Parathyroid adenoma (tissue), 2 donors: ENCODE data around the gene C11orf52.

Experiments used
- H2AFZ ChIP-seq: fragments of 300-600 bp; sonication (generic); one replicate; pipeline ENCODE4 v1.7.0; 2017; ENCODE audit warnings: antibody characterized with exemption, mild to moderate bottlenecking
- H3K27ac ChIP-seq: fragments of 300-600 bp; sonication (generic); one replicate; pipeline ENCODE4 v1.7.0; 2017
- H3K27me3 ChIP-seq: fragments of 300-600 bp; sonication (generic); one replicate; pipeline ENCODE4 v1.7.0; 2017; ENCODE audit warnings: low read length; ENCODE audit not compliant: control insufficient read depth, insufficient read depth
- H3K36me3 ChIP-seq: fragments of 300-600 bp; sonication (generic); one replicate; pipeline ENCODE4 v1.7.0; 2017; ENCODE audit warnings: low read length; ENCODE audit not compliant: control insufficient read depth, insufficient read depth
- H3K4me1 ChIP-seq: fragments of 300-600 bp; sonication (generic); one replicate; pipeline ENCODE4 v1.7.0; 2017; ENCODE audit warnings: control low read depth
- H3K4me2 ChIP-seq: fragments of 300-600 bp; sonication (generic); one replicate; pipeline ENCODE4 v1.7.0; 2017; ENCODE audit warnings: low read length
- H3K4me3 ChIP-seq: fragments of 300-600 bp; sonication (generic); one replicate; pipeline ENCODE4 v1.7.0; 2017; ENCODE audit warnings: low read depth, low read length
- H3K79me2 ChIP-seq: fragments of 300-600 bp; sonication (generic); one replicate; pipeline ENCODE4 v1.7.0; 2017; ENCODE audit warnings: control low read depth
- H3K9ac ChIP-seq: fragments of 300-600 bp; sonication (generic); one replicate; pipeline ENCODE4 v1.7.0; 2017; ENCODE audit warnings: mild to moderate bottlenecking
- H3K9me3 ChIP-seq: fragments of 300-600 bp; sonication (generic); one replicate; pipeline ENCODE4 v1.7.0; 2017; ENCODE audit warnings: low read length; ENCODE audit not compliant: control insufficient read depth
- CTCF ChIP-seq: fragments of 300-600 bp; sonication (generic); IDR thresholded peaks from one replicate; pipeline ENCODE4 v1.7.0; 2017; ENCODE audit warnings: antibody characterized with exemption, mild to moderate bottlenecking
- donor health status: primary hyperparathyroidism.

Gene C11orf52

GRCh38 chr11:111960916-111961315 is 42.2 kb downstream of the C11orf52 start:
- no peak overlapping the region for H3K4me2 ChIP-seq
- peaks cover 6% of the 10 kb centered on the region for H3K4me1 ChIP-seq
- H3K9me3 ChIP-seq, result no peaks in the 10 kb centered on the region
- no peaks in the 10 kb centered on the region for H3K79me2 ChIP-seq
- no peak overlapping the region for H3K9ac ChIP-seq
- no peaks in the 10 kb centered on the region for H3K36me3 ChIP-seq
- H3K27me3 ChIP-seq, result no peaks in the 10 kb centered on the region
- H3K4me3 ChIP-seq, result no peak overlapping the region
- peak overlapping the region; percentile 4 for H3K27ac ChIP-seq
- peak overlapping the region; percentile 55 for H2AFZ ChIP-seq
- TF ChIP-seq CTCF, result no peak

- peak overlapping the region; percentile 4 for H3K27ac ChIP-seq
These were observed 42.9 kb downstream of the C11orf52 start for GRCh38 chr11:111961389-111962300.

GRCh38 chr11:111963931-111964340 is 45.2 kb downstream of the C11orf52 start:
- H3K4me2 ChIP-seq, result no peak overlapping the region
- no peaks in the 10 kb centered on the region for H3K27me3 ChIP-seq
- H3K9me3 ChIP-seq, result no peaks in the 10 kb centered on the region
- H3K79me2 ChIP-seq, result no peaks in the 10 kb centered on the region
- H2AFZ ChIP-seq, result no peak overlapping the region
- H3K4me3 ChIP-seq, result no peak overlapping the region
- no peaks in the 10 kb centered on the region for H3K36me3 ChIP-seq
- TF ChIP-seq CTCF, result no peak
- peaks cover 6% of the 10 kb centered on the region for H3K4me1 ChIP-seq
- H3K27ac ChIP-seq, result no peak overlapping the region
- no peak overlapping the region for H3K9ac ChIP-seq

More at GRCh38 chr11:111961389-111962300, 42.9 kb downstream of the C11orf52 start:
- no peaks in the 10 kb centered on the region for H3K36me3 ChIP-seq
- no peak for TF ChIP-seq CTCF
- no peak overlapping the region for H2AFZ ChIP-seq
- H3K4me3 ChIP-seq, result no peak overlapping the region
- H3K9me3 ChIP-seq, result no peaks in the 10 kb centered on the region
- no peaks in the 10 kb centered on the region for H3K27me3 ChIP-seq
- no peak overlapping the region for H3K4me2 ChIP-seq
- H3K9ac ChIP-seq, result no peak overlapping the region
- peaks cover 6% of the 10 kb centered on the region for H3K4me1 ChIP-seq
- H3K79me2 ChIP-seq, result no peaks in the 10 kb centered on the region

- Histone ChIP-seq H3K4me3 (no peak overlapping the region), H3K4me1 (no peaks in the 10 kb centered on the region), H3K79me2 (no peaks in the 10 kb centered on the region), H3K36me3 (no peaks in the 10 kb centered on the region), H3K4me2 (no peak overlapping the region), H3K9me3 (no peaks in the 10 kb centered on the region), H3K9ac (no peak overlapping the region), H3K27me3 (no peaks in the 10 kb centered on the region), H3K27ac (no peak overlapping the region), H2AFZ (no peak overlapping the region)
- no peak for TF ChIP-seq CTCF
These were observed 48.0 kb downstream of the C11orf52 start for GRCh38 chr11:111966678-111967077.
